ENCODE results near the gene CACNA1C.
A peak's percentile ranks its signal among the peaks of the same experiment; 100 is the strongest.

CACNA1C gene

GRCh38 chr12:2403221-2403976, 350.6 kb downstream of the CACNA1C start:
- DNase-seq: peak; percentile 6

DNA sequence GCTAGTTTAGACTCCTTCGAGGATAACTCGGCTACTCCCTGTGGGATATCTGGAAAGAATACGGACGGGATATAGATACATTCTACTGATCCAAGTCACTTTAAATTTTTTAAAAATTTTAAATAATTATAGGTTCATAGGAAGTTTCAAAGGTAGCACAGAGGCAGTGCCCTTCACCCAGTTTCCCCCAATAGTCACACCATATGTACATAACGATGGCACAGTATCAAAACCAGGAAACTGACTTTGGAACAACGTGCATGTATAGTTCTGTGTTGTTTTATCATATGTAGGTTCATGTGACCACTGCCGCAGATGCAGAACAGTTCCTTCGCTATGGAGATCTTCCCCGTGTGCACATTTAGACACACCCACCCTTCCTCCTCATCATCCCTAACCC, 352.3 kb downstream of the CACNA1C start:
- no peak for DNase-seq

GRCh38 chr12:2406903-2407302, 354.1 kb downstream of the CACNA1C start:
- DNase-seq: no peak

- DNase-seq: no peak
Observed at GRCh38 chr12:2408262-2408661, 355.5 kb downstream of the CACNA1C start.

DNA sequence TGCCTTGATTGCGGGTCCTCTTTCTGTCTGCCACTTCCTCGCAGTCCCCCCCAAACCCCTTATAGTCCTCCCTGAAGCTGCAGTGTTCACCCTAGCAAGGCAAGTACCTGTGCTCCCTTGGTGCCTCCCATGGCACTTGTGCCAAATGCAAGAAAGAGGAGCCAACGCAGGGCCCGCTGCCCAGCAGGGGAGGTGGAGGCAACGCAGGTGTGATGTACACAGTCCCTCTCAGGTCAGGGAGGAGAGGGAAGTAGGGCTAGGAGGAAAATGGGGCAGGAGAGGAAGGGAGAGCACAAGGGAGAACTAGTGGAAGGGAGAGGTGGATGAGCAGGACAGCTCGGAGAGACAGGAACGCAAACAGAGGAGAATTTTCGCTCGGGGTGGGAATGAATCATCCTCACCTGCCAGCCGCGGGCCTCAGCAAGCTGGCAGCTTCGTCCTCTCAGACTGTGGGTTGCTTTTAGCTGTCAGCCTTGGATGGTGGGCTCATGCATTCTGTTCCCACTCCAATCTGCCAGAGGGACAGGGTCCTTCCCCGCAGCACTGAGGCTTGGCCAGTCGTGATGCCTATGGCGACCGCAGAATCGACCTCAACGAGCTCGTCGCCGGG, 357.0 kb downstream of the CACNA1C start:
- no peak for DNase-seq

- DNase-seq: no peak
Observed at GRCh38 chr12:2410496-2410895, 357.7 kb downstream of the CACNA1C start.

DNA sequence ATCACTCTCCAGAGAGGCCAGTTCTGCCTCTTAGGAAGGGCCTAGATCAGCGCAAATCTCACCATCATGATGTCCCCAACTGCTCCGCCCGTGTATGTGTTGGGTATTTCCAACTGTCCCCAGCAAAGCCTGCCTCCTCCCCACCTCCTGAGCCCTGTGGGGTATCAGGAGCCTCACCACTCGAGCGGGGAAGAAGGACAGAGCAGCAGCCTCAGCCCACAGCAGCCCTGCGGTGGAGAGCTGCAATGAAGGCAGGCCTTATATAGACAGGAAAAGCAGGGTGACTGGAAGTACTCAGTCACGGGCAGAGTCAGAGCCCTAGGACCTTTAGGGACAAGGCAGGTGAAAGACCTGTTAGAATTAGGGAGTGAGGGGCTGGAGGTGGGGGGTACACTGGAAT, 358.2 kb downstream of the CACNA1C start:
- no peak for DNase-seq

- DNase-seq: no peak
Observed at GRCh38 chr12:2411616-2412304, 359.0 kb downstream of the CACNA1C start.

DNA sequence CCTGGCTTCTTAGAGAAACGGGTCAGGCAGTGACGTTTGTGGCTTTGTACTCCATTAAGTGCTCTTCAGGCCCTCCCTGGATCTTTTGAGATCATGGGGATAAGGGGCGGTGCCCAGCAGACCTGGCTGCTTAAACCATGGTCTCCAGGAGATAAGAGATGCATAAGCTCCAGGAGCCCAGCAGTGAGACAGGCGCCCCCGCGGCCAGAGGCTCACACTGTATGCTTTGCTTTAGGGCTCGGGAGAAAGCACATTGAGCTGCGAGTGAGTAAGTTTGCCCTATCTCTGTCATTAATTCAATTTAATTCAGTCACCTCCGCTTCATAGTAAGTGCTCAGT, 359.5 kb downstream of the CACNA1C start:
- DNase-seq: no peak

DNA sequence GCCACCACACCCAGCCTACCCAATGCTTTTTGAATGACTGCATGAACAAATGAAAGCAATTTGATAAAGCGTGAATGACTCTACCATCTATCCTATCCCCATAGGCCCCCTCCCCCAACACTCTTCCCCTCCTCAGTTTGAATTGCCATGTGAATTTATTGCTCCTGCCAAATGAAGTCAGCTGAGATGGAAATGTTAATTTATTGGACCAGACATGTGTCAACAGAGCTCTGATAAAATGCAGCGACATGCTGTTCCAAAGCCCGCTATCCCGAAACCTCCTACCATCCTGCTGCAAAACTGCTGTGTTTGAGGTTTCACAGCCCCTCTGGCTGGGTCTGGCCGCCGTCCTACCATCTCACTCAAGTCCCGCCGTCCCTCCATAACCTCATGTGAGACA, 360.5 kb downstream of the CACNA1C start:
- no peak for DNase-seq

DNA sequence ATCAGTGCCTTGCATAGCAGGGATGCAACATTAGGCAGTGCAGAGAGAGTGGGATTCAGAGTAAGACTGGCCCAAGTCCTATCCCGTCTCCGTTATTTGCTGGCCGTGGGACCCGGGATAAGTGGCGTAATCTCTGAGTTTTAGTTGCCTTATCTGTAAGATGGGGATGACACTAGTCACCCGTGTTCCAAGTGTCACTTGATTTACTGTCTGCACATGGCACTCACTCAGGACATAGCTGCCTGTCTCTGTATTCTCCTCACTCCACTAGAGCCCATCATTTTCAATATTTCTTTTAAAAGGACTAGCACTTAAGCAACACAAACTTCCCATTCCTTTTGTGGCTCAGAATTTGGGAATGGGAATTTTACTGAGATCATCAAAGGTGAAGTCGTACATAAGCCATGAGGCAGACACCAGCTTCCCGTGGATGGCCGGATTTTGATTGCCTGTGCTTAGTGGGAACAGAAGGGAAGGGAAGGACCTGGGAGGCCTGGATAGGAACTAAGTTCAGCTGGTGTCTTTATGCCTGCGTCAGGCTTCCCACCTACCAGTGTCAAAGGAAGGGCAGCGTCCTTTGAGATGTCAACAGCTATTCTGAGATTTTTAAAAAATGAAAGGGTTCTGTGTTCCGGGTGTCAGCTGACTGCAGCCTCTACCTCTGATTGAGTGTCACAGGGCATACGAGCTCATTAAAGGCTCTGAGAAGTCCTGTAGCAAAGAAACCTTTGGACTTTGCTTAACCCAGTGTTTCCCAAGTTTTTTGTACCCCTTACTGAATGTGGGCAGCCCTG, 361.4 kb downstream of the CACNA1C start:
- no peak for DNase-seq

GRCh38 chr12:2414810-2415567, 362.2 kb downstream of the CACNA1C start:
- no peak for DNase-seq

- DNase-seq: no peak
Observed at GRCh38 chr12:2415568-2415944, 362.8 kb downstream of the CACNA1C start.

DNA sequence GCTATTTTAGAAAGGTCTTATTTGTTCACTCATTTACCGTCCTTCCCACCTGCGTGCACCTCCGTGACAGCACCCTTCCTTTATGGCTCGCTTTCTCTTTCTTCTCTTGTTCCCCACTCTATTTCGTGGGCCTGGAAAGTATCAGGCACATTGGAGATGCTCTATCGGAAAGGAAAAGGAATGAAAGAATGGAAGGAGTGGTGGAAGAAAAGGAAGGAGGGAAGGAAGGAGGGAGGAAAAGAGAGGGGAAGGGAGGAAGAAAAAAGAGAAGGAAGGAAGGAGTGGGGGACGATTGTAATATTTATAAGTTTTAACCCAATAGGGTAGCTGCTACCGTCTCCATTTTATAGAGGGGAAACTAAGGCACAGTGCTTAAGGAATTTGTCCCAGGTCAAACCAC, 363.4 kb downstream of the CACNA1C start:
- DNase-seq: no peak

- no peak for DNase-seq
Observed at GRCh38 chr12:2417481-2418160, 364.8 kb downstream of the CACNA1C start.

DNA sequence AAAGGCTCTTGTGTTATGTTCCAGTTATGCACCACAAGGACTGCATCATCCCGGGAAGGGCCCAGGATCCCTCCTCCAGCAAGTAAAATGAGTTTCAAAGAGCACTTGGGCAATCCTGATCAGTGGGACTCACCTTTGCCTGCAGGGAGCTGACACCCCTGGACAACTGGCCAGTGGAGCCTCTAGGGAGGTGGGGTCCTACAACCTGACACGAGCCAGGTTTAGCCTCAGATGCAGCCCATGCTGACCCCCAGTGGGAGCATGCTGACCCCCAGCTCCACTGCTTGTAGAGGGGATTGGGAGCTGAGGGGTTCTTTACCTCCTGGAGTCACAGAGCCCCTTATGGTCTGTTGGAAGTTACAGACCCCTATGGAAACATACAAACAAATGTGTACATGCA, 365.8 kb downstream of the CACNA1C start:
- DNase-seq: no peak

GRCh38 chr12:2422591-2422990, 369.8 kb downstream of the CACNA1C start:
- no peak for DNase-seq

DNA sequence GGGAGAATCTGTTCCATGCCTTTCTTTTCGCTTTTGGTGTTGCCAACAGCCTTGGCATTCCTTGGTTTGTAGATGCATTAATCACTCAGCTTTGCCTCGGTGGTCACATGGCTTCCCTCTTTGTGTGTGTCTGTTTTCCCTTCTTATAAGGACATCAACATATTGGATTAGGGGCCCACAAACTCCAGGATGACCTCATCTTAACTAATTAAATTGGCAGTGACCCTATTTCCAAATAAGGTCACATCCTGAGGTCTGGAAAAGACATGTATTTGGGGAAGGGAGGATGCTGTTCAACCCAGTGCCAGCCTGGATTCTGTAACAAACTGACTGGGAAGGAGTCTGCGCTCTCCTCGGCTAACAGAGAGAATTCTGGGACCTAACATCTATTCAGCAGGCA, 376.2 kb downstream of the CACNA1C start:
- DNase-seq: no peak

DNA sequence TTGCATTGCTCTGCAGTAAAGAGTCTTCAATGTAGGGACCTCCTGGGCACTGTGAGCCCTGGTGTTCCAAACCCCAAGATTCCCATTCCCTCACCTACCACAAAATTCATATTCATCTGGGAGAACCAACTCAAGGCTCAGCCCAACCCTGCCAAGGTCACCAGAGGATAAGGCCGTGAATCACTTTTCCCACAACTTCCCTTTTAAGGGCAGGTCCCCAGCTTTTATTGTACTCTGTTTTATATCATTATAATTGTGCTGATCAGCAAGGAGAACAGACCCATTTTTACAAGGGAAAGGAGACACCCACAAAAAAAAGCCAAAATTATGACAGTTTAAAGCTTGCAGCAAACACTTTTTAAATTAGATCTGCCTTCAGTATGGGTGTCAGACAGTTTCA, 379.0 kb downstream of the CACNA1C start:
- DNase-seq: no peak

- no peak for DNase-seq
Observed at GRCh38 chr12:2432856-2433255, 380.1 kb downstream of the CACNA1C start.

GRCh38 chr12:2435511-2435910, 382.7 kb downstream of the CACNA1C start:
- DNase-seq: no peak
